ENCODE results near the gene LRRC14B.

The LRRC14B gene

DNA sequence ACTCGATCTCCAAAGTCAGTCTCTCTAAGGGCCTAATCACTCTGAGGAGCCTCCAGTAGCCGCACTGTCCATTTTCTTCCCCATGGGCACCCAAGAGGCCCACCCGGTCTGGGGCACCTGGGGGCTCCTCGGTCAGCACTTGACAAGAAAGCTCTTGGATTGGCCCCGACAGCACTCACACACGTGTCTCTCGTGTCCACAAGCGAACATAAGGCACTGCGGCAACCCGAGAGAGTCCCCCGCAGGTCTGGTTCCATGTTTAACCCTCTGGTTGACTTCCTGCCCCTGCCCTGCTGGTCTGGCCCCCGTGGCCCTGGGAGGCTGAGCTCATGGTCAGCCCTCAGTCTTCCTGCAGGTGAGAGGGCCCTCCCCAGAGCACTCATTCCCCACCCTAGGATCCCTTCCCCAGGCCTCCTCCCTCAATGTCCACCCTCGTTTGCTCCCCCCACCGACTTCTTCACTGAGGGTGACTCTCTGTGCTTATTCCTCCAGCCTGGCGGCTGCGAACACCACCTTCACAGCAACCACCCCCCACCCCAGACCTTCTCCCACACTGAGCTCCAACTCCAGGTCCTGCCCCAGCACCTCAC is 16.3 kb upstream of the LRRC14B start:
- DNase-seq (ENCODE audit: low read depth): no peak

DNA sequence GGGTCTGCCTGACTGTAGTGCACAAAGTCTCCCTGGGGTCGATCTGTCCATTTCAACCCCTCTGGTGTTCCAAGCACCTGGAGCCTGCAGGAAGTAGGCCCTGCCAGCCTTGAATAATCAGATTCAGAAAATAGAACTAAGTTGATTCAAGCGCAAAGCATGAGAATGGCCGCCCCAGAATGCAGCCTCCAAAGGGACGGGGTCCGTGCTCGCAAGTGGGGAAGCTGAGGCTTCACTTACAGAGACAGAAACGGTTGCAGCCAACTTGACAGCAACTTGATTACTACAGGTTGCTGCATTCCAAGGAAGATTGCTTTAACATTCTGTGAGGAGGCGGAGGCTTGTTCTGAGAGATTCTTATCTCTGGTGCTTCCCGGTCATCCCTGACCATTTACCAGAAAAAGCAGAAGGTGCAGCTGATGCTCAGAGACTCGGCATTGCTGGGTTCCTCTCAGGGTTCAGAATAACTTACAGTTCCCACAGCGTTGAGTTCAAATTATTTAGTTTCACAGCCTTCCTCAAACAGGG is 14.9 kb upstream of the LRRC14B start:
- no peak for DNase-seq (ENCODE audit: low read depth)

DNA sequence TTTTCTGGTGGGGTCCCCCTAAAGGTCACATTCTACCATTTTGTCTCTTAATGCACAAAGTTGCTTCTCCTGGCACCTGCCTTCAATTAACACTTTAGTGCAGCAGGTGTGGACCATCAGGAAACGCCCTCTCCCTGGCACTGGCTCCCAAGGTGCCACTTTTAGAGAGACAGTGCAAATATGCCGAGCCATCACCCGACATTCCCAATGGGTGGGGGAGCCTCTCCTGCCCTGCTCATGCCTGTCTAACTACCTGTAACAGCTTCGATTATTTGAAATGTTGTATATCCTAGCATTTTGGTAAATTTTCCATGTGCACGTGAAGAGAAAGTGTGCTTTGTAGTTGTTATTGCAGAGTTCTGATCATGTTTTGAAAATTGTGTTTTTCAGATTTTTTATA is 13.2 kb upstream of the LRRC14B start:
- DNase-seq (ENCODE audit: low read depth): no peak

DNA sequence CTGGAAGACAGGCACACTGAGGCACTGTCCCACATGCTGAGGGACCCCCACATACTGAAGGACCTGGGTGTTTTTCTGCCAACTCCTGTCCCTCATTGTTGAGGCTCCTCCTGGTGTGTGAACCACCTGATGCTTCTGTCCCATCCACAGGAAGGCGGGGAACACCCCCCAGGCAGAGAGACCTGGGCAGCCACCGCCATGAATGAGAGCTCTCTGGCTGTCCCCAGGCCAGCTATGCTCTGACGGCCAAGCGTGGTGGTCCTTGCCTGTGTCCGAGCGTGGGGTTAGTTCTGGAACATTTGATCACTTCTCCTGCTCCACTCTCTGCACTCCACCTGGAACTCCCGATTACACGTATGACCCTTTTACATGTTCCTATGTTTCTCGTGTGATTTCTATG is 11.9 kb upstream of the LRRC14B start:
- DNase-seq (ENCODE audit: low read depth): no peak

DNA sequence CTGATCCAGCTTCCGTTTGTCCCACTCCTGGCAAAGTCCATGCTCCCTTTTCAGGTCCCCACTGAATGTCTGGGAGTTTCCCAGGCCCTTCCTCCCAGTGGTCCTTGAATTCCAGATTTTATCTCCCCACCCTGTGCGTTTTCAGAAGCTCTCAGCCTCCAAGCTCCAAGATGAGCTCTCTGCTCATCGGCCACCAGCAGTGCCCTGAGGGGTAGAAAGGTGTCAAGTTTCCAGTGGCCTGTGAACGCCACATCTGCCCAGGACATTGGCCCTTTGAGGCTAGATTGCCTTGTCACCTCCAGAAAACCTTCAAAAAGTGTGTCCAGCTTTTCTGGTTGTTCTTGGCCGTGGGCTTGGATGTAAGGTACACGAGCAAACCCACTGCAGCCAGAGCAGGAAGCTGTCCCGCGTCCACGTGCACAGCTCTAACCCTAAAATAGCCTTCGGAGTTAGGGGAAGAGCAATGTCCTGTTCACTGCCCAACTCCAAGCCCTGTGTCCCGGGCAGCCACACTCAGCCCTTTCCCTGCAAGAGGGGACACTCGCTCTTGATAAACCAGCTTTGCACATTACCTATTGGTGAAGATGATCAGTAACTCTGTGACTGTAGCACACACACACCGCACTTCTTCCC is 10.9 kb upstream of the LRRC14B start:
- DNase-seq (ENCODE audit: low read depth): no peak

DNA sequence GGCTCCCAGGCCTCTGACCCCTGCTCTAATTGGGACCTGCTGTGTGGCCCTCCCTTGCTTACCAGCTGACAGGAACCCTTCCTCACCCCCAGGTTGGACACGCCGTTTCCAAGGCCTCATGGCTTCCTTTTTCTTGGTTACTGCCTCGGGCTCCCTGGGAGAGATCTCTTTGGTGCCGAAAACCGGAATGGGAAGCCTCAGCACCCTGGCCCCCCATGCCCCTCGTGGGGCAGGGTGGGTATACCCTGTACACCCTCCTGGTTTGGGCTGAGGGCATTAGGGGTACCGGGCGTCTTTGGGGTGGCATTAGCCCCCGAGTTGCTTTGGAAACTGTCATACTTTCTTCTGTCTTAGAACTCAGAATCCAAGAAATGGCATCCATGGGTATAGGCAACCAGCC is 10.1 kb upstream of the LRRC14B start:
- no peak for DNase-seq (ENCODE audit: low read depth)

DNA sequence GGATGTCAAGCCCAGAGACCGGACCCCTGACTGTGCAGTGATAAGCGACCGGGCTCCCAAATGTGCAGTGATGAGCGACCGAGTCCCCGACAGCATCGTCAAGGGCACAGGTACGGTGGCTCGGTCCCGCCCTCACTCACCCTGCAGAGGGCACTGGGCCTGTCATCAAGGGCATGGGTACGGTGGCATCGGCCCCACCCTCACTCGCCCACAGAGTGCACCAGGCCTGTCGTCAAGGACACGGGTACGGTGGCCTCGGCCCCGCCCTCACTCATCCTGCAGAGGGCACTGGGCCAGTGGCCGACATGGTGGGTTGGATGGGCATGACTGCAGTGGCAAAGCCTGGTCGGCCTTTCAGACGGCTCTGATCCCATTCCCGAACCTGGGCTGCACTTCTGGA is 9.7 kb upstream of the LRRC14B start:
- DNase-seq (ENCODE audit: low read depth): no peak

DNA sequence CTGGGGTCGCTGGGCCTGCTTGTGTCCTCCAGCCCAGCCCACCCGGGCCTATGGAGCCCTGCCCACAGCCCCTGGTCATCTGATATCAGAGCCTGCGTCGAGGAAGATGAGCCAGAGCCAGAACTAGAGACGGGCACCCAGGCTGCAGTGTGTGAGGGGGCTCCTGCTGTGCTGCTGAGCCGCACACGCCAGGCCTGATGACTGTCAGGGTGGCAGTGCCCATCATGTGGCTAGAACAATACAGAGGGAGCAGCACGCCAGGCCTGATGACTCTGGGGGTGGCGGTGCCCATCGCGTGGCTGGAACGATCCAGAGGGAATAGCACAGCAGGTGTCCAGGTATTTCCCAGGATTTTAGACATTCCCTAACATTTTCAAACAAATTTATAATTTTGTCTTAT is 9.2 kb upstream of the LRRC14B start:
- no peak for DNase-seq (ENCODE audit: low read depth)

DNA sequence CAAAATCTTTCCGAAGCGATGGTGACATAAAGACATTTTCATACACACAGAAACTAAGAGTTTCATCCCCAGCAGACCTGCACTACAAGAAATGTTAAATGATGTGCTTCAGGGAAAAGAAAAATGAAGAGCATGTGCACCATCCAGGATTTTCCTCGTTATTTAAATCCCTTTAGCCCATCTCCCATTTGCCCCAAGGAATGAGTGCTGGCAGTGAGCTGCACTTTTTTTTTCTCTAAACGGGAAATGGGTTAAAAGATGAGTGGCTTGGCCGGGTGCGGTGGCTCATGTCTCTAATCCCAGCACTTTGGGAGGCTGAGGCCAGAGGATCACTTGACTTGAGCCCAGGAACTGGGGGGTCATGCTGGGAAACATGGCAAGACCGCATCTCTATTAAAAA is 6.8 kb upstream of the LRRC14B start:
- DNase-seq (ENCODE audit: low read depth): no peak

DNA sequence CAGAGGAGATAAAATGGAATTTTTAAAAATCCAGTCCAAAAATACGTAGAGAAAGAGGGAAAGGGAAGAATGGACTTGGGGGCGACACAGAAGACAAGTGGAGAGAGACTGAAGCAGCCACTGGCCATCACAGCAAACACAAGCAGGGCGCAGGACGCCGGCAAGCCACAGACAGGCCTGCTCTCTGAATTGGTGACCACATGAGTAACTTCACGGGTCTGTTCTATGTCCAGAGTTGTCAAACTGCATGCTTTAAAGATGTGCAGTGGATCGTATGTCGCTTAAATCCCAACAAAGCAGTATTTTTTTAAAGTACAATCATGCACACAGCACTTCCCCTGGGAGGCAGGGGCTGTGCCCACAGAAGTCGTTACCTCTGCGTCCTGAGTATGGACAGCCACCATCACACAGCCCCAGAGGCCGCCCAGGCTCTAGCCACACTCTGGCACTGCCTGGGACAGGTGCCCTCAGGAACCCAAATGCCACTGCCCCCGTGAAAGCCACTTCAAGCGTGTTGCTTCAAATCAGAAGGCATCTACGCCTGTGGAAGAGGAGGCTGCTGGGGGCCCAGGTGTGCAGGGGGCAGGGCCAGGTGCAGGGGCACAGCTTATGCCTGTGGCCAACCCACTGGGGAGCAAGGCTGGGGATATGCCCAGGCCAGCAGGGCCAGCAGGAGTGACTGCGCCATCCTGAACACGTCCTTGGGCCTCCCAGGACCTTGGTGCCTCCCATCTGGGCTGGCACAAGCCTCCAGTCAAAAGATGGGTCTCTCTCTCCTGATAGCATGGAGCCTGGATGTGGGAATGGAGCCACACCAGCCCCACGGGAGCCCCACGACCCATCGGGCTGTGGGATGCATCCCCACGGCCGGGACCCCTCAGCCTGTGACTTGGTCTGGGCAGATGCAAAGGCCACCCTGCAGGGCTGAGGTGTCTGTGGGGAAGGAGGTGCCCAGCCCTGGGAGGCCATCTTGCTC is 5.9 kb upstream of the LRRC14B start:
- DNase-seq (ENCODE audit: low read depth): no peak

DNA sequence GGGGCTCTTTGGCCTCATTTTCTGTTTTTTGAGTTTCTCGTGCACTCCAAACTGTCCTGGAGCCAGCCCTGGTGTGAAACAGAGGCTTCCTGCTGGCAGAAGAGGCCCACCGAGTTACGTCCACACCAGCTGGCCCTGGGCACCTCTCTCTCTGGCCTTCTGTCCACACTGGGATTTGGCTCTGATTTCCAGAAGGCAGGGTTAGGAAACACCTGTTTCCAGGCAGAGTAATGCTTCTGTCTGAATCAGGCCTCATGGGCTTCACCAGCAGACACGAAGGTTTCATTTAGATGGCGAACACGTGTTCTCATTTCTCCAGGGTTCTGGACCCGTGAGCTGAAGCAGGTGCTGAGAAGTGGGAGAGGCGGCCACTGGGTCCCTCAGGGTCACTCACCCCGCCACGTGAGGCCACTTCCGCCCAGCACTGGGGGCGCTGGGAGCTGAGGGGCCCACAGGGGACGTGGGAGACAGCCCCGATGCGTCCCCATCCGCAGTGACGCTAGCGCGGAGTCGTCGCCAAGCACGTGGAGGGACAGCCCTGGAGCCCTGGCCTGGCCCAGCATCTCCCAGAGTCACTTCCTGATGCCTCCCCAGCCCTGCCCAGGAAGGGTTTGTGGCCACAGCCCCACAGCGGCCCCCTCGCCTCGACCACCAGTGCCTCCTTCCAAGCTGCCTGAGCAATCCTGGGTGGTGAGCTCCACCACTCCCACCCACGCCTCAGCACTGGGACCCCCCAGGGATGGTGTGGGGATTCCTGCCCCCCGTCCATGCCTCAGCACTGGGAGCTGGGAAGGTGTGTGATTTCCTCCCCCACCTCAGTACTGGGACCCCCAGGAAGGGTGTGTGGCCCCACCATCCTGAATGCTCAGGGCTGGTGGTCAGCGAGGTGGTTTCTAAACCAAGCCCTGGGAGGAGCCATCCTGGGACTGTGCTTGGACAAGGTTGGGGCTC is 4.9 kb upstream of the LRRC14B start:
- no peak for DNase-seq (ENCODE audit: low read depth)

DNA sequence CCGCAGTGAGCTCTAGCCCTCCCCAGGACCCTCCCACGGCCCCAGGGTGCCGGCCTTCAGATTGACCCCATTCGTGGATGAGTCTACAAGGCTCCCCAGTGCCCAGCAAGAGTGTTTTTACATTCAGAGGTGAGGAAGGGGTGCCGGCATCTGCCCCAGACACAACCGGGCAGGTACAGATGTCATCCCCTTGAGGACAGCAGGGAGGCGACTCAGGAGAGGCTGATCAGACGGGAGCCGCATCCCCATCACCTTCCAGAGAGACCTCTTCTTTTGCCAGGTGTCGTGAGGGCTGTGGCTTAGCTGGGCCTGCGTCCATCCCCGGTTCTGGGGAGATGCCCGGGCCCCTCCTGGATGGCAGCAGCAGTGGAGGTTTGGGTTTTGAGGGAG is 4.3 kb upstream of the LRRC14B start:
- no peak for DNase-seq (ENCODE audit: low read depth)

DNA sequence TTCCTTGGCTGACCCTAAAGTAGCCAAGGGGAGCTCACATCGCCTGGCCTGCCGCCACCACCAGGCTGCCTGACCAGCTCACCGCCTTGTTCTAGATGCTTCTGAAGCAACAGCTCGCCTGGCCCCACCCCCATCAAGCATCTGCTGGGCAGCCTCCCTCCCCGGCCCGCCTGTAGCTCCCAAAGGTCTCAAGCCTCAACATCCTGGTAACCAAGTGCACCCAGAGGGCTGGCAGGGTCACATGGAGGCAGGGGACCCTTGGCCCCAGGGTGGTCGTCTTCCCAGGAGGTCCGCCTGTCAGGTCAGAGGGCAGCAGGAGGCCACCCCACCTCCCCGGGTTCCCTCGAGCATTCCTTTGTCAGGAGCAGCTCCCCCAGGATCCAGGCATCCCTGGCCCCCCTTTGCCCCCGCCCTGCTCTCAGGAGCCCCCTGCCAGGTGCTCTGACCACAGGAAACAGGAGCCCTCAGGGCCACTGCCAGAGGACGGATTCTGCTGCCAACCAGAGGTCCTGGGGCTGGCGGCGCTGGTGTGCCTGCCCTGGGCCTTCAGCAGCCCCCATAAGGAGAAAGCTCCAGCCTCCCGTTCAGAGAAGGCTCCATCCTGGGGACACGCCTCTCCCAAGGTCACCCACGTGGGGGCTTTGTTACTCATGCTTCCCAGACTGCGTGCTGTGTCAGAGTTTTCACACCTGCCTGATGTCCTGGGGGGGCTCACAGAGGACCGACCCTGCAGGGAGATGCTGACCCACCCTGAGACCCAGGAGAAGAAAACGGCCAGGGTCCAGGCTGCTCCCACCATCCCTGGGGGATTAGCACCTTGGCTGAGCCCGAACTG is 3.5 kb upstream of the LRRC14B start:
- no peak for DNase-seq (ENCODE audit: low read depth)

DNA sequence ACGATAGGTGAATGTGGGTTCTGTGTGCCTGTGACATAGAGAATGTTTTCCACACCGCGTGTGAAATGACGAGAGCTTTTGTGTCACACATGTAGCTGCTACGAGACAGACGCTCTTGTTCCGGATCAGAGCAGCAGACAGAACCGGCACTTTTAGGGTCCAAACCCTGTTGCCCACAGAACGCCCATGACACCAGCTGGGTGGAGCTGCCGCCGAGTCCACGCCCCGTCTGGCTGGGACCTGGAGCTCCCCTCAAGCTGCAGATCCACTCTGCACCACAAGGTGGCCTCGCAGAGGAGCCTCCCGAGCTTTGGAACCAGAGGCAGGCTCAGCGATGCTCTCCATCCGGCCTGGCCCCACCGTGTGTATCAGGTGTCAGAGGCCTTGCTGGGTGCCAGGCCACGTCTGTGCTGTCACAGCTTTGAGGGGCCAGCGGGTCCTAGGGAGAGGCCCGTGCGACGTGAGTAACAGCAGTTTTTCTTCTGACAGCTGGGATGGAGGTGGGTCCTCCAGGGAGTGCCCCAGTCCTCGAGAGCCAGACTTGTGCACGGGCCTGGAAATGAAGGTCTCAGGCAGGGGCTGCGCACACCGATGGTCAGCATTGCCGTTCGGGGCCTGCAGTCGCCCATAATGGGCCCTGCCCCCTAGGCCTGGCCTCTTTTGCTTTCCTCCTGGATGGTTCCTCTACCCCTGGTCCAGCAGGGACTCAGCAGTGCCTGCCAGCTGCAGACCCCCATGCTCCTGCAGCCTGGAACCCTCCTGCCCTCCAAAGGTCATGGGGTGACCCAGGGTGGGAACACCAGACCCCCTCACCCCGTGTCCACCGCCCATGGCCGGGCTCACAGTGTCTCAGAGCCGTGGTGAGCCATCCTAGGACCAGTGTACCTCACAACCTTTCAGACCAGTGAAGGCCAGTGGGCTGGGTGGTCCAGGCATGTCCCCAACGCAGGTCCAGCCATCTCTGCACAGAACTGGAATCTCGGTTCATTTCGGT is 2.5 kb upstream of the LRRC14B start:
- peak; percentile 68 for DNase-seq (ENCODE audit: low read depth)

DNA sequence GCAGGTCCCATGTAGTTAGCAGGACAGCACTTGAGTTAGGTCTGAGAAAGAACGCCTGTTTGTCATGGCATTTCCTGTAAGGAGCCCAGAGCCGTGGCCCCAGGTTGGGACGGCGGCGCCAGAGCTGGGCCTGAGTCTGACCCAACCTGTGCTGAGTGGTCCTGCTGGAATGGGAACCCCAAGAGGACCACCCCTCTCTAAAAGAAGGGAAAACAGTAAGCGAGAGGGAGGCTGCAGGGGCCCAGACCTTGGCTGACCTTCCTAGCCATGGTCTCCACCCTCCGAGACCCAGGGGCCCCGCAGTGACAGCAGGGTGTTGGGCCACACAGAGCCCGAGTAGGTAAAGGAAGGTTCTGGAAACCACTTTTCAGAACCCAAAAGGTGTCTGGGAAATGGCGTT is 1.8 kb upstream of the LRRC14B start:
- DNase-seq (ENCODE audit: low read depth): no peak

DNA sequence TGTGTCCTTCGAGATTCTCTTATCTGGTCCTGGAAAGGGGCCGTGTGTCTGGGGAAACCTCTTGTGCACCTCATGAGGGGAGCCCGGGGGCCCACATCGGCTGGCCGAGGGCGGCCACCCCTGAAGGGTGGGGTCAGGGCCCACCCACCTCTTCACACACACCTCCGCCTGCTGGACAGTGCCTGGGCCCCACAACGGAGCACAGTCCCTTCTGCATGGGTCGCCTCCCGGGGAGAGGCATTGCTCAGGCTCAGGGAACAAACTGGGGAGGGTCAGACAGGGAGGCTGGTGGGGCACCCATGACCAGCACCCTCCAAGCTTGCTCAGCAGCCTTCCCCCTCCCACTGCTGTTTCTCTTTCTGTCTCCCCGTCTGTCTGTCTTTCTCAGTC is 1.3 kb upstream of the LRRC14B start:
- no peak for DNase-seq (ENCODE audit: low read depth)

DNA sequence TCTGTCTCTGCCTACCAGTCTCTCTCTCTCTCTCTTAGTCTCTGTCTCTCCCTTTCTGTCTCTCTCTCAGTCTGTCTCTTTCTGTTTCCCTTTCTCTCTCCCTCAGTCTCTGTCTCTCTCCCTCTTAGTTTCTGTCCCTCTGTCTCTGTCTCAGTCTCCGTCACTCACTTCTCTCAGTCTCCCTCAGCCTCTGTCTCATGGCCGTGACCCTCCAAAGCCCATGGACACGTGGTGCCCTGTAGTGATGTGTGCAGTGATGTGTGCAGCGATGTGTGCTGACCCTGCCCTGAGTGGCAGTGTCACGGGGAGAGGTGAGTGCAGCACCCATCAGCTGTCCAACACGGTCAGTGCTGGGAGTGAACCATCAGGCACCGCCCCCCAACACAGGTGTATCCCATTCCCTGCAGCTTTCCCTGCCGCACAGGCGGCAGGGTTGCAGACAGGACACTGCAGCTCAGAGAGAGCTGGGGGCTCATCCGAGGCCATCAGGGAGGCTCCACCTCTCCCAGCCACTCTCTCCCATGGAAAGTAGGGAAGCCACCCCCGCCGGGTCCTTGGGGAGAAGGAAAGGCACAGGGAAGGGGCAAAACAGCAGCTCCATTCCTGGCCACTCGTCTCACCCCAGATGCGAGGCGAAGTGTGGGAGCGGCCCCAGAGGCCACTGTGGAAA is 794 bp upstream of the LRRC14B start:
- DNase-seq (ENCODE audit: low read depth): no peak

DNA sequence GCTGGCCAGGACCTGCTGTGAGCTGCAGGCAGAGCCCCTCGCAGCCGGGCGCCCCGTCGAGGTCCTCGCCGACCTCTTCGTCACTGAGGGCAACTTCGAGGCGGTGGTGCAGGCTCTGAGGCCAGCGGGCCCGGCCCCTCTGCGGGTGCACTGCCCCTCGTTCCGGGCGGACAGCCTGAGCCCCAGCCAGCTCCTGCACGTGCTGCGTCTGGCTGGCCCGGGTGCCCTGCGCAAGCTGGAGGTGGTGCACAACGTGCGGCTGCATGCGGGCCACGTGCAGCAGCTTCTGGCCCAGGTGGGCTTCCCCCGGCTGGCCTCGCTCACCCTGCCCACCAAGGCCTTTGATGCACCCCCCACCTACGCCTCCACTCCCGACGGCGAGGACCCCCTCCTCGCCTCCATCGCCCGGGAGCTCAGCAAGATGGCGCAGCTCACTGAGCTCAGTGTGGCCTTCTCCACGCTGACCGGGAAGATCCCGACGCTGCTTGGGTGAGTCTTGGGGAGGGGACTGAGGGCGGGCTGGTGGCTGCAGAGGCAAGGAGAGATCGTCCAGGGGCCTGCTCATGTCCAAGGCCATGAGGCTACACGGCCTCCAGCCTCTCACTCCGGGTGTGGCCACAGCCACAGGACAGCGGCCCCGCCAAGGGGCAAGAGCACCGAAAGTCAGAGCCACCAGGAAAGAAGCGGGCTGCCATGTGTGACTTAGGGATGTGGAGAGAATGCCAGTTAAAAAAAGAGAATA is 825 bp downstream of the LRRC14B start:
- no peak for DNase-seq (ENCODE audit: low read depth)

DNA sequence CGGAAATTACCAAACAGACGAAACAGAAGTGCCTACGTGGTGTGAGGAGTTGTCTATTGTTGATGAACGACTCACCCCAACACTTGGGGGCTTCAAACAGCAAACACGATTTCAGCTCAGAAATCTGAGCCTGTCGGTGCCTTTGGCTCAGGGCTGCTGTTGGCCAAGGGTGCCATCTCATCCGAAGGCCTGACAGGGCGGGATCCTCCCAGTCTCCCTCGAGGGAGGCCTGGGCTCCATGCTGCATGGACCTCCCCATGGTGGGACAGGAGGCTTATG is 1.3 kb downstream of the LRRC14B start:
- no peak for DNase-seq (ENCODE audit: low read depth)
